ENCODE data around the gene MGAT4A.
"Not testable (repeated sequence)": the region's sequence is repeated elsewhere in the genome, so short reads cannot be mapped to it uniquely, and the experiment has no call there.

MGAT4A gene

GRCh38 chr2:98607104-98607503 lies 123.8 kb downstream of the MGAT4A start:
- no peak for ATAC-seq
- no peak for DNase-seq

GRCh38 chr2:98606431-98606830 lies 124.5 kb downstream of the MGAT4A start:
- DNase-seq (no peak), ATAC-seq (no peak)

- ATAC-seq: no peak
- DNase-seq: no peak
These were observed 125.9 kb downstream of the MGAT4A start for GRCh38 chr2:98605076-98605475.

- DNase-seq (no peak), ATAC-seq (no peak)
These were observed 126.4 kb downstream of the MGAT4A start for GRCh38 chr2:98604547-98604946.

- DNase-seq: no peak
- ATAC-seq: no peak
These were observed 129.3 kb downstream of the MGAT4A start for GRCh38 chr2:98601532-98602132.

GRCh38 chr2:98598781-98599428 lies 132.0 kb downstream of the MGAT4A start:
- DNase-seq: no peak
- ATAC-seq: no peak

- ATAC-seq: not testable (repeated sequence)
These were observed 136.3 kb downstream of the MGAT4A start for GRCh38 chr2:98594665-98595064.

GRCh38 chr2:98592565-98592964 lies 138.4 kb downstream of the MGAT4A start:
- DNase-seq: no peak
- no peak for ATAC-seq

More at GRCh38 chr2:98594665-98595064, 136.3 kb downstream of the MGAT4A start:
- DNase-seq: not testable (repeated sequence)

GRCh38 chr2:98589489-98589888 lies 141.4 kb downstream of the MGAT4A start:
- DNase-seq (no peak), ATAC-seq (no peak)

GRCh38 chr2:98588880-98589431 lies 142.0 kb downstream of the MGAT4A start:
- ATAC-seq (no peak), DNase-seq (no peak)

GRCh38 chr2:98586551-98587140 lies 144.3 kb downstream of the MGAT4A start:
- ATAC-seq (no peak), DNase-seq (no peak)

GRCh38 chr2:98585386-98585785 lies 145.5 kb downstream of the MGAT4A start:
- no peak for DNase-seq
- ATAC-seq: no peak

- DNase-seq (no peak), ATAC-seq (no peak)
These were observed 146.9 kb downstream of the MGAT4A start for GRCh38 chr2:98583816-98584618.

GRCh38 chr2:98583276-98583675 lies 147.7 kb downstream of the MGAT4A start:
- no peak for ATAC-seq

GRCh38 chr2:98582523-98582922 lies 148.4 kb downstream of the MGAT4A start:
- DNase-seq: no peak
- ATAC-seq: no peak

More at GRCh38 chr2:98583276-98583675, 147.7 kb downstream of the MGAT4A start:
- DNase-seq: no peak

GRCh38 chr2:98580656-98581284 lies 150.2 kb downstream of the MGAT4A start:
- no peak for ATAC-seq
- DNase-seq: no peak

GRCh38 chr2:98579926-98580325 lies 151.0 kb downstream of the MGAT4A start:
- DNase-seq: no peak
- no peak for ATAC-seq

- DNase-seq (no peak), ATAC-seq (no peak)
These were observed 152.7 kb downstream of the MGAT4A start for GRCh38 chr2:98578231-98578630.

GRCh38 chr2:98577313-98577712 lies 153.6 kb downstream of the MGAT4A start:
- DNase-seq (no peak), ATAC-seq (no peak)

- ATAC-seq: no peak
- DNase-seq: no peak
These were observed 154.1 kb downstream of the MGAT4A start for GRCh38 chr2:98576666-98577312.

GRCh38 chr2:98573426-98573825 lies 157.5 kb downstream of the MGAT4A start:
- ATAC-seq (no peak), DNase-seq (no peak)
